Head of caudate nucleus (tissue), 42 donors: ENCODE data around the gene SLC48A1.

Source experiments
- DNase-seq, 42 donors: peaks; one replicate each; pipeline versions ENCODE4 v3.0.0 to v3.0.0-alpha.2; 2020 to 2021; ENCODE audit warnings: mixed read lengths in 7 of 42
- intact Hi-C: fragments of 100-400 bp; cut with DNase I; formaldehyde crosslinking; loops from one replicate; pipeline ENCODE4 v1.15.0; 2022

Gene SLC48A1

GRCh38 chr12:47772094-47772660 is 861 bp upstream of the SLC48A1 start:
- peak in 7 of 42 donors; percentile 35 to 74 (median 46) for DNase-seq
- intact Hi-C loops, result no loop called here

- intact Hi-C loops, result no loop called here
- no peak for DNase-seq
Observed at GRCh38 chr12:47772738-47773061, 338 bp upstream of the SLC48A1 start.

- intact Hi-C loops, result no loop called here
- DNase-seq, result peak in 2 of 42 donors; percentile 44 to 56
Observed at GRCh38 chr12:47773858-47774580, 981 bp downstream of the SLC48A1 start.

- peak in 3 of 42 donors; percentile 44 to 50 (median 47) for DNase-seq
- intact Hi-C loops, result no loop called here
Observed at GRCh38 chr12:47774663-47775062, 1.6 kb downstream of the SLC48A1 start.

- intact Hi-C loops, result no loop called here
- DNase-seq, result peak in 29 of 42 donors; percentile 57 to 86 (median 71)
Observed at GRCh38 chr12:47775100-47775911, 2.3 kb downstream of the SLC48A1 start.

- intact Hi-C loops, result no loop called here
- peak in 3 of 42 donors; percentile 37 to 61 (median 39) for DNase-seq
Observed at GRCh38 chr12:47776471-47777143, 3.6 kb downstream of the SLC48A1 start.

GRCh38 chr12:47777151-47777550 is 4.1 kb downstream of the SLC48A1 start:
- intact Hi-C loops, result no loop called here
- peak in 2 of 42 donors; percentile 30 to 44 for DNase-seq

GRCh38 chr12:47777741-47778558 is 4.9 kb downstream of the SLC48A1 start:
- intact Hi-C loops, result loop anchor here (2.0 kb wide), 2 partner anchors 19 to 63 kb away; partner anchors contain the start of gene RAPGEF3
- DNase-seq, result peak; percentile 87 to 98 (median 95)

GRCh38 chr12:47778881-47779280 is 5.8 kb downstream of the SLC48A1 start:
- DNase-seq, result peak in 10 of 42 donors; percentile 25 to 68 (median 48)
- intact Hi-C loops, result loop anchor here (1.0 to 2.0 kb wide), 3 partner anchors 20 to 64 kb away; partner anchors contain the start of genes HDAC7 and RAPGEF3

GRCh38 chr12:47779301-47779942 is 6.4 kb downstream of the SLC48A1 start:
- intact Hi-C loops, result loop anchor here (1.0 to 2.0 kb wide), 3 partner anchors 21 to 65 kb away; partner anchors contain the start of genes HDAC7 and RAPGEF3
- DNase-seq, result peak in 41 of 42 donors; percentile 88 to 98 (median 94)

GRCh38 chr12:47779943-47780504 is 7.0 kb downstream of the SLC48A1 start:
- intact Hi-C loops, result loop anchor here (1.0 to 5.0 kb wide), 4 partner anchors 21 to 65 kb away; partner anchors contain the start of genes HDAC7 and RAPGEF3
- DNase-seq, result no peak

GRCh38 chr12:47781479-47782371 is 8.7 kb downstream of the SLC48A1 start:
- intact Hi-C loops, result loop anchor here (5.0 kb wide), 1 partner anchor 56 kb away; no protein-coding TSS in a partner anchor

GRCh38 chr12:47782372-47782770 is 9.3 kb downstream of the SLC48A1 start:
- intact Hi-C loops, result loop anchor here (5.0 kb wide), 1 partner anchor 55 kb away; no protein-coding TSS in a partner anchor
- DNase-seq, result peak in 2 of 42 donors; percentile 55 to 63

More at GRCh38 chr12:47781479-47782371, 8.7 kb downstream of the SLC48A1 start:
- DNase-seq, result no peak

GRCh38 chr12:47783024-47783755 is 10.2 kb downstream of the SLC48A1 start:
- DNase-seq, result no peak
- intact Hi-C loops, result loop anchor here (5.0 kb wide), 1 partner anchor 54 kb away; no protein-coding TSS in a partner anchor
